CD4-positive, alpha-beta T cell treated with Interleukin-21 for 1 hour (primary cell): Measurements from ENCODE around the gene RGS13.
"Not testable (repeated sequence)": the region's sequence is repeated elsewhere in the genome, so short reads cannot be mapped to it uniquely, and the experiment has no call there.

Source experiments
- DNase-seq: peaks from one replicate; pipeline ENCODE4 v3.0.0-alpha.2; 2020

Gene RGS13

DNA sequence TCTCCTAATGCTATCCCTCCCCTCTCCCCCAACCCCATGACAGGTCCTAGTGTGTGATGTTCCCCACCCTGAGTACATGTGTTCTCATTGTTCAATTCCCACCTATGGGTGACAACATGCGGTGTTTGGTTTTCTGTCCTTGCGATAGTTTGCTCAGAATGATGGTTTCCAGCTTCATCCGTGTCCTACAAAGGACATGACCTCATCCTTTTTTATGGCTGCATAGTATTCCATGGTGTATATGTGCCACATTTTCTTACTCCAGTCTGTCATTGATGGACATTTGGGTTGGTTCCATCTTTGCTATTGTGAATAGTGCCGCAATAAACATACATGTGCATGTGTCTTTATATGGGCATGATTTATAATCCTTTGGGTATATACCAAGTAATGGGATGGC is 47.1 kb downstream of the RGS13 start:
- DNase-seq: not testable (repeated sequence)

DNA sequence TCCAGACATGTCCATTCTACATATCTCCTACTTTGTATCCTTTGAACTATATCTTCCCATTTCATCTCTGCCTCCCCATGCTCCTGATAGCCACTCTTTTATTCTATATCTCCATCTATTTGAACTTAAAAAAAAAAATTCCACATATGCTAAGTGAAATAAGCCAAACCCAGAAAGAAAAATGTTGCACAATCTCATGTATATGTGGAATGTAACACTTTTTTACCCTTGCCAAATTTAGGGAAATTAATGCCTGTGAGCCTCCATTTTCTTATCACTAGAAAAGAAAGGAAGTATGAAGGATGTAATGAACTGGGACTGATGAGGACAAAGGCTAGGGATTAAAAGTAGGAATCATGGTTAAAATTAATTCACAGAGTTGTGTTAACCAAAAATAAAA is 53.5 kb downstream of the RGS13 start:
- DNase-seq: no peak

DNA sequence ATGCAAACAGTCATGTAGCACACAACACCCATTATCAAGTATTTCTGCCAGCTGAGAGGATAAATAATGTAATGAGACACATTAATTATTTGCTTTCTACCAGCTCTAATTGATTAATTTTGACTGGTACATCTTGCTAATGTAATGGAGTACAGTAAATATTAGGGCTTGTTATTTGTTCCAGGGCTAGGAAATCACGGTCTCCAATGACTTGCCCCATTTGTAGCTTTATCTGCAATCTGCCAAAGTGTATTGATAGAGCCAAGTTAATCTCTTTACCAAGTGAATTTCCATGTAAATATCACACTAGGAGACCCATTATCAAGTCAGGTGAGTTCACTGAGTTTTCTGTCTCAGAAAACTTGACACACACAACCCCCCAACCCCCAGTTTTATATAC is 55.1 kb downstream of the RGS13 start:
- DNase-seq: no peak

DNA sequence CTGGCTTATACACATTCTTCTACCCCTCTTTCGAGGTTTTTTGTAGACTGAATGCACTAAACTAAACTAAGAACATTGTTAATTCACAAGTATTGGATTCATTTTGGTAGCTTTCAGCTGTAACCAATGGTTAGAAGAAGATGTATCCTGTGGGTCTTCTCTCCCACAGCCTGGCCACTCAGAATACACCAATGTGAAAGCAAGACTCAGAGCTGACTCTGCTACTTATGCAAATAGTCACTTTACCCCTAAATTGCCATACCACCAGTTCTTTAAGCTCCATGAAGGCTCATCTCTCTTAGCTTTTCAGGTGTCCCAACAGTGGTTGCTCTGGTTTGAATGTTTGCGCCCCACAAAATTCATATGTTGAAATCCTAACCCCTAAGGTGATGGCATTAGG is 60.1 kb downstream of the RGS13 start:
- no peak for DNase-seq

DNA sequence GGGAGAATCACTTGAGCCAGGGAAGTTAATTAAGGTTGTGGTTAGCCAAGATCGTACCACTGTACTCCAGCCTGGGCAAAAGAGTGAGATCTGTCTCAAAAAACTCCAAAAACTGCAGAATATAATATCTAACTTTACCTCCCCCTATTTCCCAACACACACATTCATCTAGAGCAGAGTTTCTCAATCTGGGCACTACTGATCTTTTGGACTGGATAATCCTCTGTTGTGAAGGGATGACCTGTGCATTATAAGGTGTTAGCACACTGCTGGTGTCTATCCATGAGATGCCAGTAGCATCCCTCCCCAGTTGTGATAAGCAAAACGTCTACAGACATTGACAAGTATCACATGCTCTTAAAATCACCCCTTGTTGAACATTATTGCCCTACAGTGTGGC is 61.8 kb downstream of the RGS13 start:
- no peak for DNase-seq

DNA sequence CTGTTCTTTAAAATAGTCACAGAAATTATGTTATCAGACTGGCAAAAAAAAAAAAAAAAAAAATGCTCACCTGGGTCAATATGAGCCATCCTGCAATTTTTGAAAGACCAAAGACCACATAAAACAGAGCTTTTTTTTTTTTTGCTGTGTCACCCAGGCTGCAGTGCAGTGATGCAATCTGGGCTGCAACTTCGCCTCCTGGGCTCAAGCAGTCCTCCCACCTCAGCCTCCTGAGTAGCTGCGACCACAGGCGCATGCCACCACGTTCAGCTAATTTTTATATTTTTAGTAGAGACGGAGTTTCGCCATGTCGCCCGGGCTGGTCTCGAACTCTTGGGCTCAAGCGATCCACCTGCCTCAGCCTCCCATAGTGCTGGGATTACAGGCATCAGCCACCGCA is 62.8 kb downstream of the RGS13 start:
- no peak for DNase-seq

DNA sequence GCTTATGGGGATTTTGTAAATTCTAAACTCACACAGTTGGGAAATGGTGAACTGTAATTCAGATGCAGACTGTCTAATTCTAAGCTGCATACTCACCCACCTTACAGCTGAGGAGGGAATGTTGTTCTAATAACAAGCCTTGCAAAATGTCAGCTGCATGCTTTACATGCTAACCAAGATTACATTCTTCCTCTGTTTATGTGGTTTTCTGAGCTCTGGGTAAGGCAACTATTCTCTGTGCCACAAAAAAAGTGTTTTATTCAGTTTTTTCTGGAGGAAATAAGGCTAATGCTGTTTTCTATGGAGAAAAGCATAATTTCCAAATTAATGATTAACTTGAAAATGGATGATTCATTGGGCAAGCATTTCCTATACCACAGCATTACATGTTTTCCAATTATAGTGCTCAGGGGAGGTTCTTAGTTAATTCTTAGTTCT is 64.9 kb downstream of the RGS13 start:
- no peak for DNase-seq

DNA sequence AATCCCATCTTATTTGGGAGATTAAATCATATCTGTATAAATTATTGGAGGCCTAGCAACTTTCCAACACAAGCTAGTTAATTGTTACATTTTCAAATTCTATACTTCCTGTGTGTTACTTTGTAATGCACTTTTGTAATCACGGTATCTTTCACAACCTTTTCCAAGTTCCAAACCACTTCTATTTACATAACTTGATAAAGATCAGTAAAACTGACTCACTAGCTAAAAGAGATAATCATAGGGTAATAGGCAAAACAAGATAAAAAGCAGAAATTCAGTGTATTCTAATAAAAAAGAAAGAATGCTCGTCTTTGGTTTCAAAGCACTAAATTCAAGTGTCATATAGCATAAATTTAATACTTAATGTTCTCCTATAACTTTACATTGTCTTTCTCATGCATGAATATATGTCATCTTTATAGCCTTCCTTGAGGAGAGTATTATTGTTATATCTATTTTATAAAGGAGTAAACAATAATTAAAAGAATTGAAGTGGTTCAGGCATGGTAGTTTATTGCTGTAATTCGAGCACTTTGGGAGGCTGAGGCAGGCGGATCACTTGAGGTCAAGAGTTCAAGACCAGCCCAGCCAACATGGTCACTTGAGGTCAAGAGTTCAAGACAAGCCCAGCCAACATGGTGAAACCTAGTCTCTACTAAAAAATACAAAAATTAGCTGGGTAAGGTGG is 66.4 kb downstream of the RGS13 start:
- DNase-seq: no peak

DNA sequence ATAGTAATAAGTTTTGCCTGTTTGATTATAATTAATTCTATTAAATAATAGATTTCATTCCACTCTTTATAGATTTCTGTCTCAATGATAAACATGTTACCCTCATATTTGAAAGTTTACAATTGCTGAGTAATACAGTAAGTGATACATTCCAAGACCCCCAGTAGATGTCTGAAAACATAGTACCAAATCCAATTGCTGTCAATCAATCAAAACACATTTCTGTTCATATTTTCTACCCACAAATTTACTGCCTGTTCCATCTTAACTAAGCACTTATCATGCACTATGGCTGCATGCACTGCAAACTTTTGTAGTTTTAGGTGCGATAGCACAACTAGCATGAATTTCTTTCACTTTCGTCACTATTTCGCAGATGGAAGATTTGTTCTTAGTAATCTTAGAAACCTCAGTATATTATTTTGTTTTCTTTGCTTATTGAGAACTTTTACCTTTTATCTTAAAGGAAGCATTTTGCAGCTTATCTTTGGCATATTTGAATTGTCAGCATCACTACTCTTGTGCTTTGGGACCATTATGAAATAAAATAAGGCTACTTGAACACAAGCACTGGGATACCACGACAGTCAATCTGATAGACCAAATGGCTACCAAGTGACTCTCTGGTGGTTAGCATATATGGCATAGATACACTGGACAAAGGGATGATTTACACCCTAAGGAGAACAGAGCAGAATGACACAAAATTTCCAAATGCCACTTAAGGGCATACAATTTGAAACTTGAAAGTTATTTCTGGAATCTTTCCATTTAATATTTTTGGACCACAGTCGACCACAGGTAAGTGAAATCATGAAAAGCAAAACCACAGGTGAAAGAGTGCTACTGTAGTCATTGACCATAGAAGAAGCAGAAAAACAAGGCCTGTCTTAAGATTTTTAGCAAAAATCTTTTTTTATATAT is 67.6 kb downstream of the RGS13 start:
- DNase-seq: no peak

DNA sequence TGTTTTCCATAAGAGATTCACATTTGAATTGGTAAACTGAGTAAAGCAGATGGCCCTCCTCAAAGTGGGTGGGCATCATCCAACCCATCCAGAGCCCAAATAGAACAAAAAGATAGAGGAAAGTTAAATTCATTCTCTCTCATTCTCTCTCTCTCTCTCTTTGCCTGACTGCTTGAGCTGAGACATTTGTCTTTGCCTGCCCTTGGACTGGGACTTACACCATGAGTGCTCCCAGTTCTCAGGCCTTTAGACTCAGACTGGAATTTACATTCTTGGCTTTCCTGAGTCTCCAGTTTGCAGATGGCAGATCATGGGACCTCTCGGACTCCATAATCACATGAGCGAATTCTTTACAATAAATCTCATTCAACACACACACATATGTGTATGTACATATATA is 69.6 kb downstream of the RGS13 start:
- no peak for DNase-seq

DNA sequence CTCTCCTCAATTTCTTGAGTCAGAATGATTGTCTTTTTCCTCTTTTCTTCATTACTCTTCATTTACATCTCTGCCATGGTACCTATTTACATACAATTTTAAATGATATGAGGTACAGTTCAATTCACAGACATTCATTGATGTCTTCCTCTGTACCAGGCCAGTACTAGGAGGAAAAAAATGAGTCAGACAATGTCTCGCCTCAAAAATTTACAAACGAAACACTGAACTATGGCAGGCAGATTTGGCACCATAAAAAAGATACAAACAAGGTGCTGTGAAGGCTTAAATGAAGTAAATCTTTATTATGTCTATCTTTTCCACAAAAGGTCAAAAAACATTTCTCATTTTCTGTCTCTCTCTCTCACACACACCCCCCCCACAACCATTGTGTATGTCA is 71.0 kb downstream of the RGS13 start:
- DNase-seq: no peak

DNA sequence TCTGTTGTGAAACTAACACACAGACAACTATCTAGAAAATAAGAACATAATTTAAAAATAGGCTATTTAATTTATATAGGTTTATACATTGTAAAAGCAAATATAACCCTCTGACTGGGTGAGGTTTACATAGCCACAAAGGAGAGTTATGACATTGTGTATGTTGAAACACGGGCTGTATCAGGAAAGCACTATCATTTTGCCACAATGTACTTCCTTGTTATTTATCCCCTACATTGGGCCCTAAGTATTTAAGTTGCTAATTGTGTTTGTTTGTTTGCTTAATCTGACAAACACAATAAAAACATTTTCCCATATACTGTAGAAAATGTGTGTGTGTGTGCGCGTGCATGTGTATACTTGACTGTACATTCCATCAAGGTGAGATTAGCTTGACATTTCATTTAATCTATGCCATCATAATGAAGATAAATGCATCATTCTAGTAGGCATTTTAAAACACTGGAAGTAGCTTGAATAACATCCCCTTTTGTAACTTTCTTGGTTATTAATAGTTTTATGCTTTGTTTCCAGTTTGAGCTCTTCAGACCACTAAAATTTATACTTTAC is 72.1 kb downstream of the RGS13 start:
- no peak for DNase-seq

DNA sequence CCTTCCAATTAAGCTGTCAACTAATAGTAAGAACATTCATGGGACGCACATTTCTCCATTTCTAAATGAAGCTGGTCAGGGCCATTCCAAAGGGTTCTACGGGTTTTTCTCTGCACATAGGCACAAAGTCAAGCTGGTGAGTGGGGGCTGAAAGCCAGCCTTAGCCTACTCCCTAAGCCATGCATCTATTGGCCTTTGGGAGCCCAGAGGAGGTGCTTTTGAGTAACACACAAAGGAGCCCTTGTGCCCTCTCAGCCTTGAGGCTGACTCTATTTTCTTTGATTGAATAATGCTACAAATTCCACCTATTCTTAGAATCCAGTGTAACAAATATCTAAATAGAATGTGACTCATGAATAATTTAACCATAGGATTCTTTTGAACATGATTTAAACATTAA is 73.6 kb downstream of the RGS13 start:
- no peak for DNase-seq
